ENCODE results near the gene WNT3.
"Not testable (repeated sequence)": the region's sequence is repeated elsewhere in the genome, so short reads cannot be mapped to it uniquely, and the experiment has no call there.

The WNT3 gene

DNA sequence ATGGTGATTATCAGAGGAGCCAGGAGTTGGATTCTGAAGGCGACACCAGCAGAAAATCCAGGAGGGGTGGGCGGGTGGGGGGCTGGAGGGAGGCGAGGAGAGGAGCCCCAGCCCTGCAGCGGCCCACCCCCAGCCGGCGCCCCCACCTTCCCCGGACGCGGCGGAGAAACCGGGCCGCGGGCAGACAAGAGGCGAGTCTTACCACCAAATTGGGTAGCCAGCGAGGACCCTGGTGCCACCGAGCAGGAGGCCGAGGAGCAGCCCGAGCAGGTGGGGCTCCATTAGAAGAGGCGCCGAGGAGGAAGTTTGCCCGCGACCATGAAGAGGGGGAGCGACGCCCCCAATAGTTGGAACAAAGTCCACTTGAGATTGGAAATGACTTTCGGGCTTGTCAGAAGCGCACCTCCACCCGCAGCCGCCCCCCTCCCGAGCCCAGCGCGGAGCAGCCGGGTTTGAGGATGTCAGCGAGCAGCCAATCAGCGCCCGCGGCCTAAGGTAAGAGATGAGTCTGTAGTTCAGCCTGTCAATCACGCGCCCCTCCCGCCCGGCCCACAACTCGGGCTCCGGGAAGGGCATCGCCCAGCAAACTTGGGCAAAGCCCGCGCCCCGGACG is at the start of gene WNT3:
Gene WNT3 (minus strand): TSS at position 377 of the 613 bp plus-strand sequence. CDS start 95 bp downstream, at position 282.
- peak; percentile 33 for DNase-seq (ENCODE audit: low spot score)

- no peak for DNase-seq (ENCODE audit: low spot score)
Measured at GRCh38 chr17:46866747-46867146, 48.3 kb upstream of the WNT3 start.

DNA sequence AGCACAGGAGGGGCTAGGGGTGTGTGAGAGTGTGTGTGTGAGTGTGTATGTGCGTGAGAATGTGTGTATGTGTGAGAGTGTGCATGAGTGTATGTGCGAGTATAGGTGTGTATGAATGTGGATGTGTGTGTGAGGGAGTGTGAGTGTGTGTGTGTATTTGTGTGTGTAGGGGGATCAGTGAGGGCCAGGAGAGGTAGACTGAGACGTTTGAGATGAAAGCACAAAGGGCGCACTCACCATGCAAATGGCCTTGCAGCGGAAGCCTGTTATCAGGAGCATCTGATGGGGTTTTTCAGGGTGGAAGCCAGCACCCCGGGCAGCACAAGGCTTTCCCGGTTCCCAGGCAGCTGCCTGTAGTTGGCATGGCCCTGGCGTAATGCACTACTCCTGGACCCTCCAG is 47.8 kb upstream of the WNT3 start:
- no peak for DNase-seq (ENCODE audit: low spot score)

DNA sequence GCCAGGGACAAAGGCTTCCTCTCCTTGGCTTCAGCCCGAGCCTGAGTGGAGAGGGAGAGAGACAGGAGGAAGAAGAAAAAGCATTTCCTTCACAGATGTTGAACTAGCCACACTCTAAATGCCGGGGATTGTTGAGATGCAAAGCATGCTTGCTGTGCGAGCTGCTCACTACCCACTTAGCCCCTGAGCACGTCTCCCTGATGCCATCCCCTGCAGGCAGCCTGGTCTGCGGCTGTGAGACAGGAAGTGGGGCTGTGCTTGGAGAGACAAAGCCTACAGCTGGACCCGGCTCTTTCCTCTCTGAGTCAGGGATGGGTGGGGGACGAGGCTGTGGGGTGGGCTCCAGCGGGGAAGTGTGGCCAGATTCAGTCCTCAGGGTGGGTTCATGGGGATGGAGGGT is 46.6 kb upstream of the WNT3 start:
- DNase-seq (ENCODE audit: low spot score) = no peak

GRCh38 chr17:46863383-46864121 is 45.1 kb upstream of the WNT3 start:
- DNase-seq (ENCODE audit: low spot score) = no peak

DNA sequence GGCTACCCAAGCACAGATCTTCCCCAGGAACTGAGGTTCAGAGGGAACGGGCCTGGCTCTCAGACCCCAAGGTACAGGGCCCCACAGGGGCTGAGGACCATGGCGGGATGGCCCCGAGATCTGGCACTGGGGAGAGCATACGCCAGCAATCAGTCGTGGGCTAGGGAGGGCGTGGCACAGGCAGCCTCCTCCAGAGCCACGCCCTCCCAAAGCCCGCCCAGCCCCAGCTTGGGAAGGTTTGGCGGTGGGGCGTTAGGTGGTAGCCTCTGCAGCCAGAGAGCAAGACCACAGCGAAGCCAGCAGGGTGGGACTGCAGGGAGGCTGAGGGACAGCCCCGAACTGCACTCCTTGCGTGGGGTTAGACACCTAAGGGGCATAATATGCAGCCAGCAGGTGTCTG is 44.5 kb upstream of the WNT3 start:
- DNase-seq (ENCODE audit: low spot score) = no peak

DNA sequence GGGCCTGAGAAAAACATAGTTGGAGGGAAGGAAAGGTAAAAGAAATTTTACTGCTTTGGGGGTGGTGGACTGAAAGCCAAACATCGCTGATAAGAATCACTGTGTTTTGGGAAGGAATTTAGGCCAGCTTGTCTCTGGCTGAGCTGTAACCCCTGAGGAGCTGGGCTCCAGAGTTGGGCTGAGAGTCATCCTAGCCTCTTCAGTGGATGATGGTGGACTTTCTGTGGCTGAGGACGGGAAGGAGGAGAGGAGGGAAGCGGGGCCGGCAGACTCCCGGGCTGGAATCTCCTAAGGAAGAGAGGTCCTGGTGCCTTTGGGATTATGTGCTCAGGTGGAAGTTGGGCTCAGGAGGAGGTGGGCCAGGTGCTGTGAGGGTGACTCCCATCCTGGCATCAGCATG is 41.5 kb upstream of the WNT3 start:
- DNase-seq (ENCODE audit: low spot score) = no peak

GRCh38 chr17:46857600-46857999 is 39.1 kb upstream of the WNT3 start:
- DNase-seq (ENCODE audit: low spot score) = no peak

DNA sequence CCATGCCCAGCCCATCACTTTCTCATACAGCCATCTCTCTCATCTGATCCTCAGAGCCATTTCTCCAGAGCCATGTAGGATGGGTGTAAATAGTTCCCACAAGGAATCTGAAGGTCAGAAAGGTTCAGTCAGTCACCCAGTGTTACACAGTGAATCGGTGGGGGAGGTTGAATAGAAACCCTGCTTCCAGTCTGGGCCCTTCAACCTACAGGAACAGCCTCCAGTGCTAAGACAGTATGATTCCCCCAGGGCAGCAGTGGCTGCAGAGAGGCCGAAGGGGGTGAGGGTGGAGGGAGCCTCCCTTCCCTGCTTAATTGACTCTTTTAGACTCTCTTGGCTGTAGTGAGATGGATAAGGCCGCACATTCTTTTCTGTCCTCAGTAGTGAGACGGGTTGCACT is 36.5 kb upstream of the WNT3 start:
- no peak for DNase-seq (ENCODE audit: low spot score)

- DNase-seq (ENCODE audit: low spot score) = no peak
Measured at GRCh38 chr17:46854515-46854914, 36.0 kb upstream of the WNT3 start.

- DNase-seq (ENCODE audit: low spot score) = peak; percentile 33
Measured at GRCh38 chr17:46853896-46854444, 35.5 kb upstream of the WNT3 start.

DNA sequence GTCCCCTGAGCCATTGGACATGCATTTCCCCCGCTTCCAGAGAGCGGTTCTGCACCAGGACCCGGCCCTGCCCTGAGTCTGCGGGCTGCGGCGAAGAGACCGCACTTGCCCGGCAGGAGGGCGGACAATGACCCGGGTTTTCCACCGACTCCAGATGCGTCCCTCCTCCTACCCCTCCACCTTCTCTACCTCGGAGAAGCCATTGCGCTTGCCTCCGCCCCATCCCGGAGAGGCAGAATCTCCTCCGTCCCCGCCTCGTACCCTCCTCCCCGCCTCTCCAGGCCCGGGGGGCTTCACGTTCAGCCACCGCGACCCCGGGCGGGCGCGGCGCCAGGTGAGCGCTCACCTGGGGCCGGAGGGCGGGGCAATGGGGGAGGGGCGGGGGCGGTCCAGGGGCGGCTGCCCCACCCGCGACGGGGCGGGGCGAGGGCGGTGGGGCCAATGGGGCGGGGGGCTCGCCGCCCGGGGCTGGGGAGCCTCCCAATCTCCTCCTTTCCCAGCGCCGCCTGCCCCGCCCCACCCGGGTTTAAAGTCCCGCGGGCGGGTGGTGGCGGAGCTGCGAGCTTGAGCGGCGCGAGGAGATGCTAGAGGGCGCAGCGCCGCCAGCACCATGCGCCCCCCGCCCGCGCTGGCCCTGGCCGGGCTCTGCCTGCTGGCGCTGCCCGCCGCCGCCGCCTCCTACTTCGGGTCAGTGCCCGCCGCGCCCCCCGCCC is 32.7 kb upstream of the WNT3 start, which contains the start of gene WNT9B:
Gene WNT9B (plus strand): TSS at position 555 of the 713 bp plus-strand sequence. CDS start 56 bp downstream, at position 611.
- no peak for DNase-seq (ENCODE audit: low spot score)

- no peak for DNase-seq (ENCODE audit: low spot score)
Measured at GRCh38 chr17:46850688-46851028, 32.2 kb upstream of the WNT3 start.

- DNase-seq (ENCODE audit: low spot score) = no peak
Measured at GRCh38 chr17:46848534-46848933, 30.0 kb upstream of the WNT3 start.

DNA sequence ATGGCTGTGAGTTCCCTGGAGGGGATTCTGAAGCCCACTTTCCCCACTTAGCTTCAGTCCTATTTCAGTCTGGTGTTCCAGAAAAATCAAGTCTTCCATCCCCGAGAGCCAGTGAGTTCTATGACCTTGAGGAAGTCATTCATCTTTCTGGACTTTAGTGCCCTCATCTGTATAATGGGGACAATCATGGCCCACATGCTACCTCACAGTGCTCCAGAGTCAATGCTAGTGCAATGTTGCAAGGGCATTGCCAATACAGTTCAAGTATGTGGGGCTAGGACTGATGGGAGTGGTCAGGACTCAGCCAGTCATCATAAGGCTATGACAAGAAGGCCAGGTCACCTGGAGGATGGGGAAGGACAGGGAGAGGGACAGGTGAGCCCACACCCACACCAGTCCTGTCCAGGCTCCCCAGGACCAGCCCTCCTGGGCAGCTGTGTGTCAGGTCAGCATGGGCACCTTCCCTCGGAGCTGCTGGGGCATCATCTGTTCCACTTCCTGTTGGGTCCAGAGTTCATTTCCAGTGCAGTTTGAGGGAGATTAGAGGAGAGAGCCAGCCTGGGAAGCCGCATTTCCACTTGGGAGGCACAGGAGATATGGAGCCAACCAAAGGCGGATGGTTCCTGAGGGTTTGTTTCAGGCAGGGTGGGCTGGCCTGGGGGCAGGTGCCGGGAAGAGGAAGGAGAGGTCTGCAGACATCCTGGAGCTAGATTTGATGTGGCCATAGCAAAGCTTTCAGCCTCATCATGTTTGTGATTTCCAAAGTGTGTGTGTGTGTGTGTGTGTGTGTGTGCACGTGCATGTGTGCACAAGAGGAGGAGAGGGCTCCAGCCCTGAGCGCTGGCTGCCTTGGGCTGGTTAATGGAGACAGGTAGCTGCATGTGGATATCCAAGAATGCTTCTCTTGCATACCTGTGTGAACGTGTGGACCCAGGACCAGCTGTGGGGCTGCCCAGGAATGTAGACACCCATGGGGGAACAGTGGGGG is 29.0 kb upstream of the WNT3 start:
- DNase-seq (ENCODE audit: low spot score) = no peak

- no peak for DNase-seq (ENCODE audit: low spot score)
Measured at GRCh38 chr17:46842835-46843234, 24.3 kb upstream of the WNT3 start.

- no peak for DNase-seq (ENCODE audit: low spot score)
Measured at GRCh38 chr17:46841561-46842379, 23.3 kb upstream of the WNT3 start.

- DNase-seq (ENCODE audit: low spot score) = not testable (repeated sequence)
Measured at GRCh38 chr17:46840596-46840995, 22.1 kb upstream of the WNT3 start.

GRCh38 chr17:46839211-46839610 is 20.7 kb upstream of the WNT3 start:
- DNase-seq (ENCODE audit: low spot score) = no peak

DNA sequence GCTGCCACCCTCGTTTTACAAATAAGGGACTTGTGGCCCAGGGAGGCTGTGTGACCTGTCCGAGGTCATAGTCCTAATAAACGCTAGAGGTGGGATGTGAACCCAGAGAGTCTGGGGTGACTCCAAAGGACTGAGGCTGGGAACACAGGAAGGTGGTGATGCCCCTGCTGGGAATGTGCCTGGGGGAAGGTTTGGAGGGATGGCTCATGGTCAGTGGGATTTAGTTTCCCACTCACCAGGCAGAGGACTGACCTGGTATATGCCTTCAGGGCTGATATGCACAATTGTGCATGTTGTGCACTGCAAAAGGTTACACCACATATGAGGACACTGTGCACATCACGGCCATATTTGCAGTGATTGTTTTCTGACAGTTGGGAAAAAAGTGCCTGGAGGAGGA is 19.0 kb upstream of the WNT3 start:
- DNase-seq (ENCODE audit: low spot score) = no peak

DNA sequence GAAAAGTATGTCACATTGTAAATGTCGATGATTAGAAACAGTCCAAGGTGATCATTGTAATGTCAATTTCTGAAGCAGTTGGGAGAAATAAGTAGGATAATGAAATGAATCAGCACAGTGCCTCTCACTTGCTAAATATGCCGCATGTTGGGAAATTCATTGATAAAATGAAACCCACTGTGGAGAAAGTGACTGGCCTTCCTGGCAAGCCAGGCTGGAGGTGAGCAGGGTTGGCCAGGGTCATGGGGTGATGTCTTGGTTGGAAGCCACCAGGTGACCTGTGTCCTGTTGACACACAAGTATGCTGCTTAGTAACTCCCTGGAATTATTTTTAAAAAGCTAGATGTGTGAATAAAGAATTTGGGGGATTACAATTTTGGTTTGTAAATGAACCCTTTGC is 18.0 kb upstream of the WNT3 start:
- DNase-seq (ENCODE audit: low spot score) = no peak
